Measurements from ENCODE around the gene ANKS1B.

GRCh38 chr12:99057670-99058069 lies 927.1 kb downstream of the ANKS1B start:
- no peak for TF ChIP-seq IKZF1 (conservative IDR thresholded peaks at IDR 0.05)
- TF ChIP-seq HDAC2 (IDR thresholded peaks at IDR 0.05), result no peak
- no peak for TF ChIP-seq REST (IDR thresholded peaks at IDR 0.05; ENCODE audit: low read depth, low read length)
- TF ChIP-seq TAF1 (IDR thresholded peaks at IDR 0.05; ENCODE audit: borderline replicate concordance, low read depth, low read length), result no peak
- TF ChIP-seq CTCF (IDR thresholded peaks at IDR 0.05 in 2 of 3, conservative IDR thresholded peaks at IDR 0.05 in 1 of 3; ENCODE audit: control insufficient read depth in 2 of 3, extremely low read depth in 1 of 3, insufficient read depth in 1 of 3, low read depth in 3 of 3, low read length in 3 of 3), result no peak
- no peak for TF ChIP-seq EZH2 (IDR thresholded peaks at IDR 0.05; ENCODE audit: borderline replicate concordance, control insufficient read depth, low read depth, low read length)
- no peak for TF ChIP-seq SP1 (IDR thresholded peaks at IDR 0.05; ENCODE audit: low read depth, low read length)
- TF ChIP-seq ASH2L (IDR thresholded peaks at IDR 0.05; ENCODE audit: borderline replicate concordance, low read depth), result no peak
- TF ChIP-seq TCF7 (IDR thresholded peaks at IDR 0.05; ENCODE audit: borderline replicate concordance), result no peak
